PC-9 (cell line): ENCODE data around the gene ATP5MC2.

Source experiments
- CTCF ChIP-seq: fragments of 200-600 bp; sonication (generic); conservative IDR thresholded peaks from 2 replicates; pipeline ENCODE4 v1.6.1; 2017; ENCODE audit warnings: mixed run types, antibody characterized with exemption, mild to moderate bottlenecking, moderate library complexity
- EZH2 ChIP-seq: fragments of 200-600 bp; sonication (generic); IDR thresholded peaks from 2 replicates; pipeline ENCODE4 v1.8.0; 2017; ENCODE audit warnings: antibody characterized with exemption, low read depth

GRCh38 chr12:53696655-53697331, 20.9 kb upstream of the ATP5MC2 start:
- TF ChIP-seq EZH2, result no peak
- no peak for TF ChIP-seq CTCF
